ENCODE results near the gene COL23A1.

DNA sequence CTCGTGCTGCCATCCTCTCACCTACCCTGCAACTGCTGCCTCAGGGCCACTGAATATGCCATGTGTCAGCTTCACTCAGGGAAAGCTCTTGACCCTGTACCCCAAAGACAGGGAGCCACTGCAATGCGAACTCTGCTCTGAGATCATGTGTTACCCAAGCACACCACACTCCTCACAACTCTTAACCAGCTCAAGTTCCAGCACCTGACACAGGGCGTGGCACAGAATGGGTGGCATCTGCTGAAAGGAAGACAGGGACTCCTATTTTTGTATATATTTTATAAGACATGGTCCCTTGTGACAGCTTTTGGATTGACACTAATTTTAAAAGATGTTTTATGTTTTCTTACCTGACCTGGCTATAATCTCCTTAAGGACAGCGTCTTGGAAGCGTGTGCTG is 368.3 kb downstream of the COL23A1 start:
- TF ChIP-seq EZH2 (IDR thresholded peaks at IDR 0.05) (no peak), POLR2AphosphoS5 (IDR thresholded peaks at IDR 0.05; ENCODE audit: borderline replicate concordance, low read depth, low read length) (no peak; the same call in 1 of the 2 replicates), FOXP2 (optimal IDR thresholded peaks at IDR 0.05; ENCODE audit: control extremely low read depth, extremely low read length, insufficient read depth) (no peak)

Measured in SK-N-MC (cell line).